Measurements from ENCODE around the gene DARS2.
A peak's percentile ranks its signal among the peaks of the same experiment; 100 is the strongest.
"Not testable (repeated sequence)": the region's sequence is repeated elsewhere in the genome, so short reads cannot be mapped to it uniquely, and the experiment has no call there.

The DARS2 gene

DNA sequence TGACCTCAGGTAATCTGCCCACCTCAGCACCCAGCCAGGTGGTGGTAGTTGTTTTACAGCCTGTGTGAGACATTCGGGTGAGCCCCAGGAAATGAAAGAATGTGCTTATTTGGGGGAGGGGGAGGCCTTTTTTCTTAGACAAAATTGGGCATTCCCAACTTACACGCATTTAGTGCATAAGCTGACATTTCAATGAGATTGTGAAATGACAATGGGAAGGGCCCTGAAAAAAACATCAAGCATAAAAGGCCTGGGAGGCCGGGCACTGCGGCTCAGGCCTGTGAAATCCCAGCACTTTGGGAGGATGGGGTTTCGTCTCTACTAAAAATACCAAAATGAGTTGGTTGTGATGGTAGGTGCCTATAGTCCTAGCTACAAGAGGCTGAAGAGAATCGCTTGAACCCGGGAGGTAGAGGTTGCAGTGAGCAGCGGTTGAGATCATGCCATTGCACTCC, 38.3 kb downstream of the DARS2 start:
- peak; percentile 27 for DNase-seq

DNA sequence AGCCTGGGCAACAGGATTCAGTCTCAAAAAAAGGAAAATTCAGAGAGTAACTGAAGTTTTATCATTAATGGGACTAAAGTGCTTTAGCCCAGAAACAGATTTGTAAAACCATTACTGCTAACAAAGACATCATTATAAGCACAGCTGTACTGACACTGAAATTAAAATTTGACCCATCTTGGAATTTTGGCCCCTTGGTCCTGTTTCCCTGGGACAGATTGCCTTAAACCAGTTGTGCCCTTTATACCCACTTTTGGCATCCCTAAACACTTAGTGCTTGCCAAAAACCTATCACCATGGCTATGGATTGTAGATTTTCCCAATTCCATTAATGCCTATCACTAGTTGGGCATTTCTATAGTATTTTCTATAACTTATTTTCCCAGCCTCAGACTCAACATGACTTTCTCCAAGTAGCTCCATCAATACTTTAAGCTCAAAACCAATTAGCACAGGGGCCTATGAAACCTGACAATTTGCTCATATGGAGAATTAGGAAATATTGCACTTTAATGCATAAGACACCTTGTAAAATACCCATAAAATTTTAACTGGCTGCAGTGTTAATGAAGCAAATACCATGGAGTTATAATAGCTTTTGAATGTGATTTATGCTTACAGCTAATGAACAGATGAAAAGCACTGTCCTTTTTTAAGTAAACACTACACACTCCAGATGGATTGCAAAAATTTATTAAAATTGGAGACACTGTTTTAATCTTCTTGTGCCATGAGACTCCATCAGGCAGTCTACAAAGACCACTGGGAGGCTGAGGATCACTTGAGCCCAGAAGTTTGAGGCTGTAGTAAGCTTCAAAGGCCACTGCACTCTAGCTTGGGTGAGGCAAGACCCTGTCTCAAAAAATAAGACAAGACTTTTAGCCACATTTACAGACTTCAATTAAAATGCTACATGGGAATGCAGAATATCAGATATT, 39.0 kb downstream of the DARS2 start:
- peak; percentile 20 for DNase-seq

DNA sequence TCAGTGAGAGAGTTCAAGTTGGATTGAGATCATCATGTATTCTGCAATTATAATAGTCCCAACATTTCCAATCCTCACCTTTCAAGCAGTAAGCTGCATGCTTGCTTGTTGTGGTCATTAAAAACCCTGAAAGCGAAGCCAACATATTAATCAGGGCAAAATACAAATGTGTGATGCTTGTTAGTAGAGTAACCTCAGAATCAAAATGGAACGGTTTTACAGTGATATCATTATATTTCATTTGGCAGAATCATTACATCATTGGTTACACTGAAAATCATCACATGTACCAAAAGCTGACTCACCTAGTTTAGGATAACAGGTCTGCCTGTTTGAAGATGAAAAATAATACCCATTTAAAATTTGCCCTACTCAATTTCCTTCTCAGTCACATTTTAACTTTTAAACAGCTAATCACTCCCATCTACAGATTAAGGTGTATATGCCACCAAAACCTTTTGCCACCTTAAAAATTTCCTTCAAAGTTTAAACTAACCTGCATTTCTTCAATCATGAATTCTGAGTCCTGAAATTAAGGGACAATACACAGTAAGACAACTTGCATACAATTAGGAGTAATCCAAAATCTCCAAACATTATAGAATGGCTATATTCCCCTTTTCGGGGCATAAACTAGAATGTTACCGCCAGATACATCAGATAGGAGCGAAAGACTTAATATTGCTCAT, 39.9 kb downstream of the DARS2 start:
- peak; percentile 22 for DNase-seq

DNA sequence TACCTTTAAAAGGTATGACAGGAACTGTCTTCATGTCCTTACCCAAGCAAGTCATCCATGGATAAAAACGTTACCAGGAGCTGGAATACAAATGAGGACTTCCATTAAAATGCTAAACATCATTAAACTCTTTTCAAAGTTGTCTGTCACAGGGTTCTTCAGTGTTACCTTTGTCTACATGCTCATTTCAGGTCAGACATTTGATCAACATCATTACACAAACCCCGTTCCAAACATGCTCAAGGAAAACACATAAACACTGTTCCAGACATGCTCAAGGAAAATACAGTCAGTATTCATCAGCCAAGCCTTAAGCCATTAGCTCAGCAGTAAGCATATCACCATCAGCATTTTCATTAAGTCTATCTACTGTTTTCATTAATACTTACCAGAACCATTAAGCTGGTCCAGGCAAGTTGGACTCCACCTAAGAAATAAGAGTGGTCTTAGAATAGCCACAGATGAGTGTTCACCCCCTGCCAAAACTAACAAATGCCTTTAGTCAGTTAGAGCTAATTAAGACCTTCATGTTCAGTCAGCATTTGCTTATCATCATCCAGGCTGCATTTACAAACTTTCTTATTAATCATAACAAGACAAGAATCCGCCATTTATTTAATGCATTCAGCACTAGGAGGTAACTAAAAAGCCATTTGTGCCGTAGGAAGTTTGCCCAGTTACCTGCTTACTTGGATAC, 41.1 kb downstream of the DARS2 start:
- DNase-seq = peak; percentile 28

DNA sequence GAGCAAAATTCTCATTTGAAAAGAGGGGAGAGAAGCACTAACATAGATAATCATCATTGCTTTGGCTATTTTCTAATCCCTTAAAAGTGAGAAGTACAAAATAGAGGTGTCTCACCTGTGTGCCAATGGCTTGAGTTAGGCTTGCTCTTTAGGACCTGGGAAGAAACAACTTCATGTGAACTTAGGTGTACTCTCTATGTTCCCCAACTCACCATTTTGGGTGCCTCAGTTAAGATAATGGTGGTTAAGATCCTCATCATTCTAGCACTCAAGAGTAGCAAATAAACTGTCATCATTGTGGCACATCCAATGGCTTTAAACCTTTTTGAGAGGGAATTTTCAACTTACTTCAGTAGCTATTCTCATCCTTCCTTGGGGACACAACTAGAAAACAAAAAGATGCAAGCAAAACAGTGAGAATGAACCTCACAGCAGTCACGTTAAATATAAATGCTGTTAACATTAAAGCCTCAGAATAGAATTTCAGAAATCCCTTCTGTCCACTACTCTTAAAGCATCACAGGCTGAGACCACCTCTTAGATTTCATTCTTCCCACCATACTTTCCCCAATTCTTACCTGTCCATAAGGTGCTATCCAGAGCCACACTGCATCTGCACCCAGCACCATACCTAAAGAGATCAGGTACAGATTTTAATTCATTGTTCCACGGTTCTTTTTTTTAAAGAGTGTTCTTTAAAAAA, 42.1 kb downstream of the DARS2 start:
- peak; percentile 54 for DNase-seq

DNA sequence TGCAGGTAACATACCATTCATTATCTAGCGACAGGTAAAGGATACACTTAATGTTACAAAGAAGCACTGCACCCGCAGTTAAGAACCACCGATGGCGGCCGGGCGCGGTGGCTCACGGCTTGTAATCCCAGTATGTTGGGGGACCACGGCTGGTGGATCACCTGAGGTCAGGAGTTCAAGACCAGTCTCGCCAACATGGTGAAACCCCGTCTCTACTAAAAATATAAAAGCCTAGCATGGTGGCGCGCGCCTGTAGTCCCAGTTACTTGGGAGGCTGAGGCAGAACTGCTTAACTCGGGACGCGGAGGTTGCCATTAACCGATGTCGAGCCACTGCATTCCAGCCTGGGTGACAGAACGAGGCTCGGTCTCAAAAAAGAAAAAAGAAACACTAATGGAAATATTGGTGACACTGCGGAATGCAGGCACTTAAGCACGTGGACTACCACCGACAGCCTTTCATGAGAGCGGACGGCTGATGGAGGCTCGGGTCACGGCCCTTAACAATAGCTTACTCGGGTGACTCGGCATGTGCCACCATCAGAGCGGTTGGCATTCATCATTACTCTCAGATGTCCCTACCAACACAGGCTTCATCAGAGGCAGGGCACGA, 42.8 kb downstream of the DARS2 start:
- no peak for DNase-seq

DNA sequence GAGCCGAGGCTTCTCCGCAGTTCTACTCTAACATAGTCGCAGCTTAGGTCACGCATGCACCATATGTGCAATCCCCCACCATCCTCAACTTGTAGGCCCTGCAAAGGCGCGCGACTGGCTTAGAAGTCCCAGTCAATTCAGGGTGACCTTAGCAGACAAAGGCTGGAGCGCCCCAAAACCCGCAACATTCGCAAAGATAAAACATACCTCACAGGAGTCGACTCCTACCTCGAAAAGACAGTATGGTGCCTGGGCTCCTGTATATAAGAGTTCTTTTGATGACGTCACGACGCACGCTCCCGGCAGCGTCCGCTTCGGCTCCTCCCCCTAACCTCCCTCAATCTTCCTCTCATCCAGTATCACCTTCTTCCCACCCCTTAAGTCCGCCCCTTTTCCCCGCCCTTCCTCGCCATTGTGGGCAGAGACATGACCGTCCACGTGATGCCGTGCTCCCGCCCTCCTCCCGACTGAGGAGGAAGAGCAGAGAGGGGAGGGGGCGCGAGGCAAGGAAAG, 43.3 kb downstream of the DARS2 start, which contains the start of gene GAS5:
Gene GAS5 (minus strand): TSS at position 237 of the 513 bp plus-strand sequence.
- DNase-seq = peak; percentile 100

DNA sequence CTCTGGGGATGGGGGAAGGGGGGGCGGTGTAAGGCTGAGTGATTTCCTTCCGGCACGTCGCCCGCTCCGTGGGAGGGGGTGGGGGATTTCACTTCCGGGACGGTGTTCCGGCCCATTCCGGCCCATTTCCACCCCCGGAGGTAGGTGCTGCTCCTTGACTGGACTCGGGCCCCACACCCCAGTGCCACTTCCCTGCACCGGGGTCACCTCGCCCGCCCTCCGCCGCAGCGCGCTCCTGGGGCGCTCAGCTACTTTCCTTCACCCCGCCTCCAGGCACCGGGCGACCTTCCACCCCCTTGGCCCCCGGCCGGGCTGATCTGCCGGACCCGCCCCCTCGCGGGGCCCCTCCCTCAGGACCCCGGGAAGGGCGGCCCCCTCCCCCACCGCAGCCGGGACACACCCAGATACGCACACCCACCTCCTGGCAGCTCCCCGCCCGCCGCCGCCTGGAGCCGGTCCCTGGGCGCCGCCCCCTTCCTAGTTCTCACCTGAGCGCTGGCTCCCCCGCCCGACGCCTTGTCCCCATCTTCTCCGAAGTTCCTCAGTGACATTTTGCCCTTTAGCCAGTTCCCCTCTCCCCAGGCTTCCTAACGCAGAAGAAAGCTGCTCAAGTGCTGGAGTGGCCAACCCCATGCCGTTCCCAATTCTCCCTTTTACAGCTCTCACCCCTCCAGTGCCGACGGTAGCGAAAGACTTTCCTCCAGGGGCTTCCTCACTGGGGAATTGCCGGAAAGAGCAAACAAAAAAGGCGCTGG, 44.0 kb downstream of the DARS2 start, which contains the start of gene ZBTB37:
Gene ZBTB37 (plus strand): TSS at position 115 of the 755 bp plus-strand sequence. CDS start 1,846 bp downstream, outside the sequence.
- peak; percentile 91 for DNase-seq

DNA sequence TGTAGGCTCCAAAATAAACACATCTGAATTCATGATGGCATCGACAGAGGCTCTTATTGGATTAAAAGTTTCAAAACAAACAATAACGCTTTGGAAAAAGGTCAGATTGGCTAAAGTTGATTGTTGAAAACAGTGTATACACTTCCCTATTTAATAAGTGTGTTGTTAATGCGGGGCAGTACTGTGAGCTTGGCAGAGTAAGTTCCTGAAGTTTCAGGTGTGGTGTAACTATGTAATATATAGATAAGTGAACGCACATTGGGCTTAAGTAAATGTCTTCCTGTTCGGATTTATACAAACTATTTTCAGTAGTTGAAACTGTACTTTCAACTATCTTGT, 44.5 kb downstream of the DARS2 start:
- DNase-seq = peak; percentile 46

DNA sequence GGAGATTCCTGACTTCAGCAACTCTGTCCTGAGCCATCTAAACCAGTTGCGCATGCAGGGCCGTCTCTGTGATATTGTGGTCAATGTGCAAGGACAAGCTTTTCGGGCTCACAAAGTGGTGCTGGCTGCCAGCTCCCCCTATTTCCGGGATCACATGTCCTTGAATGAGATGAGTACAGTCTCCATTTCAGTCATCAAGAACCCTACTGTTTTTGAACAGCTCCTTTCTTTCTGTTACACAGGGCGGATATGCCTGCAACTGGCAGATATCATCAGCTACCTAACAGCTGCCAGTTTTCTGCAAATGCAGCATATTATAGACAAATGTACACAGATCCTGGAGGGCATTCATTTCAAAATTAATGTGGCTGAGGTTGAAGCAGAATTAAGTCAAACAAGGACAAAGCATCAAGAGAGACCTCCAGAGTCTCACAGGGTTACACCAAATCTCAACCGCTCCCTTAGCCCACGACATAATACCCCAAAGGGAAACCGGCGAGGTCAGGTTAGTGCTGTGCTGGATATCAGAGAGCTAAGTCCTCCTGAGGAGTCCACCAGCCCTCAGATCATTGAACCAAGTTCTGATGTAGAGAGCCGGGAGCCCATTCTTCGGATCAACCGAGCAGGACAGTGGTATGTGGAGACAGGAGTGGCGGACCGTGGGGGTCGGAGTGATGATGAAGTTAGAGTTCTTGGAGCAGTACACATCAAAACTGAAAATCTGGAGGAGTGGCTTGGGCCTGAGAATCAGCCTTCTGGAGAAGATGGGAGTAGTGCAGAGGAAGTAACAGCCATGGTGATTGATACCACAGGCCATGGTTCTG, 46.0 kb downstream of the DARS2 start:
- DNase-seq = peak; percentile 87

DNA sequence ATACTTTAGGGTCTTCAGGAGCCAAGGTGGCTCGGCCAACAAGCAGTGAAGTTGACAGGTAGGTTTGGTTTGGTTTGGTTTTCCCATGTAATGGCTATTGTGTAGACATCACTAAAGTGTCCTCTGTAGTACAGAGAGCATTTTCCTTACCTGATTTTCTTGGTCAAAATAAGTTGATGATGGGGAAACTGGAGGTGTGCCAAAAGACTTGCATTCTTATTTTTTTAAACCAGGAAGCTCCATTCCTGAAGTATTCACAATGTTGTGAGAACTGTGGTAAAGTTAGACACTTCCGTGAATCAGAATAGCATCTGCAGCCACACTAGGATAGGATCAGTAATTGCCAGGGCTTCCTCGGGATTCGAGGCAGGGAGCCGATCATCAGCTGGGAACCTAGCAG, 46.6 kb downstream of the DARS2 start:
- DNase-seq = peak; percentile 40

DNA sequence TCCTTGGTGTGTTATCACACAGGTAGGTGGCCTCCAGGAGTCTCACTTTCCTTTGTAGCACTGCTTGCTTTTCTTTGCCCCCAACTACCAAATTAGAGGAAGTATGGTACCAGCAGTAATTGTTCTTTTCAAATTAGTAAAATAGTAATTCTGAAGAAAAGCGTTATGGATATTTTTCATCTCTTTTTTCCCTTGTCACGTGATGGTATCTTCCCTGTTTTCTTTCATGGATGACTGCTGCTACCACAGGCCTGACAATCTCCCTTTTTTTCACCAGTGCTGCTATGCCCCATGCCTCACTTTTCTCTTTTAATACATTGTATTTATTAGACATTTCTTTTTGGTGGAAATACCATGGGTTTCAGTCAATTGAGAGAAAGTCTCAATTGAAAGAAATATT, 47.0 kb downstream of the DARS2 start:
- DNase-seq = no peak

DNA sequence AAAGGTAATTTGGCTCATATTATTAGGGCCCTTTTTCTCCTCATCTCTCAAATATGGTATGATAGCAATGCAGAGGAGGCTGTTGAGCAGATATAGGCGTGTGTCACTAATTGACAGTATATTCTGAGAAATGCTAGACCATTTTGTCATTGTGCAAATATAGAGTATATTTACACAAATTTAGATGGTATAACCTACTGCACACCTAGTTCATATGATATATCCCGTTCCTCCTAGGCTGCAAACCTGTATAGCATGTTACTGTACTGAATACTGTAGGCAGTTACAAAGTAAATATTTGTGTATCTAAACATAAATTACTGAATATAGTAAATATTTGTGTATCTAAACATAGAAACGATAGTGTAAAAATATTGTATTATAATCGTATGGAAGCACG, 52.3 kb downstream of the DARS2 start:
- DNase-seq = no peak

DNA sequence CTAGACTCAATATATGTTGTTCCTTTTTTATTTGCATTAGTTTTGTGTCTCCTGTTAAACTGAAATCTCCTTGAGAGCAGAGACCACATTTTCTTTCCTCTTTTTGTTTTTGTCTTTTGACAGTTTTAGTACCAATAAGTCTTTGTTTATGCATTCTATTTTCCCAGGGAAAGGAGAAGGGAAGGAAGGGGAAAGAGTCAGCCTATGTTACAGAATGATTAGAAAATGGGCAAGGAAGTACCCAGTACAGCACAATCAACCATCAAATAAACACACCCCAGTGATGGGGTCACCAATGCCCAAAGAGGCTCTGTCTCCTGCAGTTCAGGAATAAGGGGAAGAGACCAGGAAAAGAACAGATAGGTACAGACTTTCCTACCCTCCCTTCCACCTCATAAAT, 53.8 kb downstream of the DARS2 start:
- no peak for DNase-seq

DNA sequence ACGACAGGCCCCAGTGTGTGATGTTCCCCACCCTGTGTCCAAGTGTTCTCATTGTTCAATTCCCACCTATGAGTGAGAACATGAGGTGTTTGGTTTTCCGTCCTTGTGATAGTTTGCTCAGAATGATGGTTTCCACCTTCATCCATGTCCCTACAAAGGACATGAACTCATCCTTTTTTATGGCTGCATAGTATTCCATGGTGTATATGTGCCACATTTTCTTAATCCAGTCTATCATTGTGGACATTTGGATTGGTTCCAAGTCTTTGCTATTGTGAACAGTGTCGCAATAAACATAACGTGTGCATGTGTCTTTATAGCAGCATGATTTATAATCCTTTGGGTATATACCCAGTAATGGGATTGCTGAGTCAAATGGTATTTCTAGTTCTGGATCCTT, 56.6 kb downstream of the DARS2 start:
- DNase-seq = not testable (repeated sequence)

DNA sequence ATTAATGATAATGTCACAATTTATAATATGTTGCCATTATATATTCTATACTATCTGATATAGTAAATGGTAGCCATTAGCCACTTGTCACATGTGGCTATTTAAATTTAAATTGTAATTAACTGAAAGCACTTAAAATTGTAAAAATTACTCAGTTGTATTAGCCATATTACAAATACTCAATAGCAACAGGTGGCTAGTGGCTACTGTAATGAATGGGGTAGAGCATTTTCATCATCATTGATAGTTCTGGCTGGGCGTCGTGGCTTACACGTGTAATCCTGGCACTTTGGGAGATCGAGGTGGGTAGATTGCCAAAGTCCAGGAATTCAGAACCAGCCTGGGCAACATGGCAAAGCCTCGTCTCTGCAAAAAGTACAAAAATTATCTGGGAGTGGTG, 60.2 kb downstream of the DARS2 start:
- DNase-seq = no peak

DNA sequence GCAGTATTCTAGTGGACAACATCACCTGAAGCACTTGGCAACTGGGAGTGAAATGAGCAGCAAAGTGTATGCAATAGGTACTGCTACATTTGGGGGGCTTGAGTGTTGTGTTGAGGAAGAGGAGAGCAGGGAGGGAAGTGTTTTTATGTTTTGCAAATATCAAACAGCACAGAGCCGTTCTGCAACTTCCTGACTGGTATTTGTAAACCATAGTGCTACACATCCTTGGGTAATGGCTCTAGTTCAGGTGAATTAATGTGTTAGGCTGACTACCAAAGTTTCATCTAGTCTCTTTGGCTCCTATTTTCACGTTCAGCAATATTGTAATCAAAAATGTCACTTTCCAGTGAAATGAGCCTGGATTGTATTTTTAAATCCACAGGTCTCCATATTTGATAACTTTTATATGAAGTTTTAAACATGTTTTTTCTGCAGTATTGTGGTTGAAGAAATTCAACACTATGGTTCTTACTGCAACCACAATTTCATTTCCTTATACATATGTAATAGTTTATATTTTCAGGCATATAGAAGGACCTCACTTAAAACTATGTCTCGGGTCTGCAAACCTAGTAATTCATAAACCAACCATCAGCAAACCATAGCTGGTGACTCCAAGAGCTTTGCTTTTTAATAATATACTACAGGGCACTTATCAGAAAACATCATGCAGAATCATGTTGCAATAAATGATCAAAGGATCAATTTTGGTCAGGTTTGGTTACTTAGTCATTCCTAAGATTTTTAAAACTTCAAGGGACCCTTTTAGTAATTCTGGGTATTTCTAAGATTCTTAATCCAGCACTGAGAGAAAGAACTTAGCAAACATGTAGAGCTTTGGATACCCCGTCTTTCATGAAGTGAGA, 62.5 kb downstream of the DARS2 start:
- DNase-seq = no peak

DNA sequence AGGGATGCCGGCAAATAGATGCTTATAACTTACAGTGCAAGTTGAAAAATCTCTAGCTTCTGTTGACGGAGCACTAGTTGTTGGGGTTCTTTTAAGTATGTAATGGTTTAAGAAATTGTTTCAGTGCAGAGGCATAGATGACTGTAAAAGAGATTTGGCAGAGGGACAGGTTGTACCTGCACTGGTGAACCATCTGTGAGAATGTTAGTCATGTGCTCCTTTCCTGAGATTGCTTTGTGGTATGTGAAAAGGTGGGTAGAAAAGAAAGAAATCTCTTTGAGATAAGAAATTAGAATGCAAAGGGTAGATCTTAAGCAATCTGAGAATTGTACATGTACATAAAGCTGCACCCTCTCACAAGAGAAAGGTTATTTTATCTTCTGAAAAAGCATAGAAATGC, 63.2 kb downstream of the DARS2 start:
- no peak for DNase-seq

DNA sequence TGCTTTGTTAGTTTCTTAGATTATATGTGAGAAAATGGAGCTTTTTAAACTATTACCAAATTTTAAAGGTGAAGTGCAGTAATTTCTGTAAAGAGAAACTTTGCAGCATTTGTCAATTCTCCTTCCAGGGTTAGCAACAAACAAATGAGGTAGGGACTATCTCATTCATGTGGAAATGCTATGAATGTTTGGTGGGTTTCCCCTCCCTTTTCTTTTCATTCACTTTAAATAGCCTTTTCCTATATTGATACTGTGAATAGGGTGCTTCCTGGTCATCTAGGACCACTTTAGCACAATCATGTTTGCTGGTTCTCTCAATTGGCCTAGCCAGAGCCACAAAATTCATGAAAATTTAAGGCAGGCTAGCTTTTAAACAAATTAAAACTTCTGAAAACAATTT, 64.3 kb downstream of the DARS2 start:
- no peak for DNase-seq

All from hematopoietic multipotent progenitor cell treated with erythropoietin and hydrocortisone succinate and interleukin-3 and kit ligand, for 6 days (in vitro differentiated cells).